ENCODE measurements around the gene ADCY5. TPM values are rescaled to one million over a fixed set of nuclear protein-coding genes. Genes with fewer than 3 reads are reported as not detected.
"Not testable (repeated sequence)": the region's sequence is repeated elsewhere in the genome, so short reads cannot be mapped to it uniquely, and the experiment has no call there.

Gene ADCY5
- polyA plus RNA-seq (2013, experiment 1 of 2; ENCODE audit: insufficient read length): 0.36 TPM
- polyA plus RNA-seq (2013, experiment 2 of 2; ENCODE audit: insufficient read length): 1.1 TPM

GRCh38 chr3:123448536-123449101, at the start of gene ADCY5:
ADCY5 (minus strand) TSS chr3:123449090; CDS start chr3:123448545, 545 bp downstream.
- no peak for DNase-seq

- DNase-seq: no peak
These were observed 45.0 kb upstream of the ADCY5 start for GRCh38 chr3:123493912-123494311.

GRCh38 chr3:123491966-123492587, 43.2 kb upstream of the ADCY5 start:
- DNase-seq: no peak

GRCh38 chr3:123489400-123490004, 40.6 kb upstream of the ADCY5 start:
- DNase-seq: peak; percentile 58

GRCh38 chr3:123488645-123489347, 39.9 kb upstream of the ADCY5 start:
- DNase-seq: no peak

- not testable (repeated sequence) for DNase-seq
These were observed 38.2 kb upstream of the ADCY5 start for GRCh38 chr3:123487063-123487462.

GRCh38 chr3:123486460-123486859, 37.6 kb upstream of the ADCY5 start:
- DNase-seq: no peak

GRCh38 chr3:123485551-123485950, 36.7 kb upstream of the ADCY5 start:
- DNase-seq: no peak

GRCh38 chr3:123483146-123483545, 34.3 kb upstream of the ADCY5 start:
- DNase-seq: no peak

GRCh38 chr3:123481722-123482457, 33.0 kb upstream of the ADCY5 start:
- DNase-seq: no peak

- no peak for DNase-seq
These were observed 32.2 kb upstream of the ADCY5 start for GRCh38 chr3:123481071-123481470.

GRCh38 chr3:123480428-123480827, 31.5 kb upstream of the ADCY5 start:
- no peak for DNase-seq

- DNase-seq: no peak
These were observed 31.0 kb upstream of the ADCY5 start for GRCh38 chr3:123479891-123480290.

- no peak for DNase-seq
These were observed 29.4 kb upstream of the ADCY5 start for GRCh38 chr3:123478314-123478713.

GRCh38 chr3:123476967-123477750, 28.3 kb upstream of the ADCY5 start:
- DNase-seq: no peak

GRCh38 chr3:123475786-123476185, 26.9 kb upstream of the ADCY5 start:
- no peak for DNase-seq

- DNase-seq: no peak
These were observed 22.2 kb upstream of the ADCY5 start for GRCh38 chr3:123471106-123471505.

- no peak for DNase-seq
These were observed 20.6 kb upstream of the ADCY5 start for GRCh38 chr3:123469323-123469995.

- no peak for DNase-seq
These were observed 18.2 kb upstream of the ADCY5 start for GRCh38 chr3:123467046-123467445.

- DNase-seq: no peak
These were observed 15.3 kb upstream of the ADCY5 start for GRCh38 chr3:123464211-123464610.

GRCh38 chr3:123459862-123460261, 11.0 kb upstream of the ADCY5 start:
- no peak for DNase-seq
